HG02885 (cell line): ENCODE data around the gene ZFX.

Experiments used
- ATAC-seq: cut with Tn5 transposase; IDR thresholded peaks from one replicate; pipeline ENCODE4 v1.9.1; 2021; ENCODE audit warnings: mild to moderate bottlenecking; ENCODE audit not compliant: unreplicated experiment, poor library complexity

ZFX gene

GRCh38 chrX:24198101-24198500 is 48.6 kb downstream of the ZFX start:
- ATAC-seq: no peak

DNA sequence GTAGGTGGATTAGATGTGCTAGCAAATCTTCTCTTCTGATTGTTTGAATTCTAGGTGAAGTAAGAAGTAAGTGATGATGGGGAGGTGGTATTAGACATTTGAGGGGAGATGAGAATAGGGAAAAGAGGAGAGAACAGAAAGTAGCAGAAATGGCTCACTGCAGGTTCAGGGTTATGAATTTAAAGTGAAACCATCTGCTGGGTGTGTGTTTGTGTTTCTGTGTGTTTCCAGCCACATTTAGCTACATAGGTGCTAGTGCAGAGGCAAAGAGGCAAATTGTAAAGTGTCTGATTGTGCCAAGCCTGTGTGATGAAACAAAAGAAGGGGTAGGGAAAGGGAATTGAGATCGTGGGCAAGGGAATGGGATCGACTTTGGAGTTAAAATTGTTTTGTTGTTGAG is 50.6 kb downstream of the ZFX start:
- ATAC-seq: no peak

DNA sequence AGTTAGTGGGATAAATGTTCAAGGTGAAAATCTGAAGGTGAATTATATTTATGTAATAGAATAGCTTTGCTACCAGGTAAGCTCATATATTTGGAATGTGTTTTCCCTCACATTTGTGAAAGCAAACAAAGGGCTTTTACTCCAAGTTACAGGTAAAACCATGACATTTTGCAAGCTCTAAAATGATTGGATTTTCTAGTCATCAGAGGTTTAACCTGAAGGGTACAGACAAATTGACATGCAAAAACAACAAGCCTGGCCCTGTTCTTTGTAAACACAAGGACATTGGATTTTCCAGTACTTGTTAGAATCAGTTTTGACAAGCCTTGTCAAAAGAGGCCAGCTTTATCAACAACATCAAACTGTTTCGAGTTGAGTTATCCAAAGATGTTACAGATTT is 51.7 kb downstream of the ZFX start:
- ATAC-seq: no peak

- no peak for ATAC-seq
Observed at GRCh38 chrX:24202465-24203031, 53.0 kb downstream of the ZFX start.

GRCh38 chrX:24203072-24203808 is 53.7 kb downstream of the ZFX start:
- no peak for ATAC-seq

GRCh38 chrX:24204331-24204730 is 54.8 kb downstream of the ZFX start:
- no peak for ATAC-seq

DNA sequence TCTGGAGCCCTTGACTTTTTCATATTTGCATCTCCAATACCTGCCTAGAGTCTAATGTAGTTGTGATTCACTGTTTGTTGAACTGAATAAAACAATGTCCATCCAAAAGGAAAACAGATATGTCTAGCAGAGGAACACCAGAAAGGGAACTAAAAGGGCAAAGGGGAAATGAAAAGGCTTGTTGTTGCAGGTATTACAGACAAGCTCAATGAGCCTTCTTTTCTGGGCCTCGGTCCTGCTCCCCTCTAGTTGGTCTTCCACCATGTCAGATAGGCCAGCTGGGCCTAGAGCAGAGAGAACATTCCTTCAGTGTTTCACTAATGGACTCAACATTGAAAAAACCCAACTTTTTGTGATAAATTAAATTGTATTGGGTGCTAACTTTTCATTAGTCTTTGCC is 55.4 kb downstream of the ZFX start:
- ATAC-seq: no peak

- no peak for ATAC-seq
Observed at GRCh38 chrX:24207826-24208225, 58.3 kb downstream of the ZFX start.

- no peak for ATAC-seq
Observed at GRCh38 chrX:24208496-24209240, 59.1 kb downstream of the ZFX start.

DNA sequence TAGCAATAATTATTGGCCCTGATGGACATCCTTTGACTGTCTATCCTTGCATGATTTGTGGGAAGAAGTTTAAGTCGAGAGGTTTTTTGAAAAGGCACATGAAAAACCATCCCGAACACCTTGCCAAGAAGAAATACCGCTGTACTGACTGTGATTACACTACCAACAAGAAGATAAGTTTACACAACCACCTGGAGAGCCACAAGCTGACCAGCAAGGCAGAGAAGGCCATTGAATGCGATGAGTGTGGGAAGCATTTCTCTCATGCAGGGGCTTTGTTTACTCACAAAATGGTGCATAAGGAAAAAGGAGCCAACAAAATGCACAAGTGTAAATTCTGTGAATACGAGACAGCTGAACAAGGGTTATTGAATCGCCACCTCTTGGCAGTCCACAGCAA is 60.7 kb downstream of the ZFX start:
- no peak for ATAC-seq

DNA sequence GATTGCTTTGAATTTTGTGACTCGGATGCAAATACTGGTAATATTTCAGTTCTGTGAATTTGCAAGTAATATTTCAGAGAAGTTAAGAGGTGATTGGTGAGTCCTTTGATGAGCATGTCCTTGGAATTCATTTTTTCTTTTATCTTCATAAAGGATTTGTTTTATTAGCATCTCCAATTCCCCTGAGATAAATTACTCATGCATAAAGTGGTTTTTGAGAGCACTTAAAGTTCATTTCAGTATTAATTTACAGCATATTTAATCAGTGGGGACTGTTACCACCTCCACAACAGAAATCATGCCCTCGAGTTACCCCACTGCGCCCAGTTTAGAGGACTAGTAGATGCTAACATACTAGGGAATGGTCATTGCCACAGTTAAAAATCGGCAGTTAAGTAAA is 65.0 kb downstream of the ZFX start:
- ATAC-seq: no peak

GRCh38 chrX:24215272-24215671 is 65.7 kb downstream of the ZFX start:
- ATAC-seq: no peak

GRCh38 chrX:24216037-24216436 is 66.5 kb downstream of the ZFX start:
- no peak for ATAC-seq

DNA sequence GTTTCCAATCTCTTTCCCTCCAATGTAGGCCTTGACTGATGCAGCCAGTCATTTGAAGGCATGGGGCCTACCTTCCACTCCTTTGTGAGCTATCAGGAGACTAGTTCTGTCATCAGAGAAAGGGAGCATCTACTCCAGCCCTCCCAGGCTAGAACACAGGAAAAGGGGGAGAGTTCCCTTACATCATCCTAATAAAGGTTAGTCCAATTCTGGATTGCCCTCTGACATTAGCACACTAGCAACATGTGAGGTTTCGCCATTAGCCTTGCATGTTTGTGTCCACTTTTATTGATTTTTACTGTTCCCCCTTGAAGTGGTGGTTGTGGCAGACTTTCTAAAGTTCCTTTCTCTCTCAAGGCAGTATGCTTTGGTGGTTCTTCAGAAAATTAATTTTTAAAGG is 67.3 kb downstream of the ZFX start:
- no peak for ATAC-seq

DNA sequence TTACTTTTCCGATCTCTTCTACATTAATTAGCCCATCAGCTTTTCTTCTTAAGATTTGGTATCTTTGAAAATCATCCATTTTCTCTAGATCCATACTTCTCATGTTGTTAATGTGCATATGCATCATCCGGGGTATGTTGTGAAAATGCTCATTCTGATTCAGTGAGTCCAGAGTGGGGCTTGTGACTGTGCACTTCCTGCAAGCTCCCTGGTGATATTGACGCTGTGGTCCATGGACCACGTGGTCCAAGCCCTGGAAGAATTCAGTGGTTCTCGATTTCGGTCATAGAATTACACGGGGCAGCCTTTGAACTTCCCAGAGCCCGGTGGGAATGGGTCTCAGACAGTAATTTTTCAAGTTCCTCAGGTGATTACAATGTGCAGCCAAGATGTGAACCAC is 69.8 kb downstream of the ZFX start:
- peak; percentile 66 for ATAC-seq

DNA sequence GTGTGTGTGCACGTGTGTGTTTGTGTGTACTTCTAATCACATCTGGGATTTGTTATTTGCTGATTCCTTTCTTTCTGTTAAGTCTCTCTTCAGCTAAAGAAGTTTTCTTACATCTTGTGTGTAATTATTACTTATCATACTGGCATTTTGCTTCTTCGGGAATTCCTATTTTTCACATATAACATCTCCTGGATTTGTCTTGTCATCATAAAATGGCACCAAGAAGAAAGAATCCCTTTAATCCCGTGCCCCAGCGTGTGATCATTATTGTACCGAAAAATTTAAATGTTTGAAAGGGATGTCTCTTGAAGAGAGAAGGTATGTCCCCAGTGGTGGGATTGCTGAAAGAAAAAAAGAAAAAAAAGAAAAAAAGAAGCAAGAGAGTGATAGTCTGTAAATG is 72.3 kb downstream of the ZFX start:
- no peak for ATAC-seq

- no peak for ATAC-seq
Observed at GRCh38 chrX:24225265-24225664, 75.7 kb downstream of the ZFX start.

DNA sequence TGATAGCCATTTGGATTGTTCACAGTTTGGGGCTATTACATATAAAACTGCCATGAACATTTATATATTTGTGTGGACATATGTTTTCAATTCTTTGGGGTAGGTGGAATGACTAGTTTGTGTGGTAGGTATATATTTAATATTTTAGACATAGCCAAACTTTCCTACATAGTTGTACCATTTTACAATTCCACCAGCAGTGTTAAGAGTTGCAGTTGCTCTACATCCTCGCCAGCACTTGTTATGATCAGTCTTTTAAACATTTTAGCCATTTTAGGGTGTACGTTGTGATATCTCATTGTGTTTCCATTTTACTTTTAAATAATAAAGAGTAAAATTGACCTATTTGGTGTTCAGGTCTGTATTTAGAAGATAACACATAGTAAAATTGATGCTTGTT is 76.6 kb downstream of the ZFX start:
- ATAC-seq: no peak

DNA sequence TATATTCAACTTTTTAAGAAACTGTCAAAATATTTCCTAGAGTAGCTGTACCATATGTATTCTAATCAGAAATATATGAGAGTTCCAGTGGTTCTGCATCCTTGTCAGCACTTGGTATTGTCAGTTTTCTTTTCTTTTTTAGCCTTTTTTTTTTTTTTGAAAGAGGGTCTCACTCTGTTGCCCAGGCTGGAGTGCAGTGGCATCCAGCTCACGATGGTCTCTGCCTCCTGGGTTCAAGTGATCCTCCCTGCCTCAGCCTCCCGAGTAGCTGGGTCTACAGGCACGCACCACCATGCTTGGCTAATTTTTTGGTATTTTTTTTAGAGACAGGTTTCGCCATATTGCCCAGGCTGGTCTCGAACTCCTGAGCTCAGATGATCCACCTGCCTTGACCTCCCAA is 79.1 kb downstream of the ZFX start:
- no peak for ATAC-seq

- ATAC-seq: no peak
Observed at GRCh38 chrX:24229400-24229879, 79.9 kb downstream of the ZFX start.

- no peak for ATAC-seq
Observed at GRCh38 chrX:24229976-24230375, 80.4 kb downstream of the ZFX start.

GRCh38 chrX:24231131-24231540 is 81.6 kb downstream of the ZFX start:
- peak; percentile 47 for ATAC-seq
